Gastroesophageal sphincter (tissue), 3 donors: ENCODE measurements around the gene ZNF771.

Experiments
- CTCF ChIP-seq, 4 experiments: fragments of 200-600 bp in 2 of 4; fragments of 450-650 bp in 2 of 4; sonication (generic) in 1 of 4; IDR thresholded peaks; one replicate each; pipeline ENCODE4 v1.5.1; 2017 to 2019; ENCODE audit warnings: antibody characterized with exemption in 4 of 4, mild to moderate bottlenecking in 2 of 4, moderate library complexity in 2 of 4
- POLR2A ChIP-seq, 2 donors: fragments of 450-650 bp; IDR thresholded peaks; one replicate each; pipeline ENCODE4 v1.6.1; 2017; ENCODE audit warnings: antibody characterized with exemption in 2 of 2, mild to moderate bottlenecking in 2 of 2, moderate library complexity in 1 of 2

- TF ChIP-seq CTCF (IDR thresholded peaks at IDR 0.05) (no peak), POLR2A (IDR thresholded peaks at IDR 0.05) (no peak)
Measured at GRCh38 chr16:30446203-30446595, 38.8 kb downstream of the ZNF771 start.
